ENCODE data around the gene UNC79. TPM values are rescaled to one million over a fixed set of nuclear protein-coding genes. Genes with fewer than 3 reads are reported as not detected.

Gene UNC79
- total and polyA plus RNA-seq, 11 donors, result 0.04 to 0.58 (median 0.42) TPM

DNA sequence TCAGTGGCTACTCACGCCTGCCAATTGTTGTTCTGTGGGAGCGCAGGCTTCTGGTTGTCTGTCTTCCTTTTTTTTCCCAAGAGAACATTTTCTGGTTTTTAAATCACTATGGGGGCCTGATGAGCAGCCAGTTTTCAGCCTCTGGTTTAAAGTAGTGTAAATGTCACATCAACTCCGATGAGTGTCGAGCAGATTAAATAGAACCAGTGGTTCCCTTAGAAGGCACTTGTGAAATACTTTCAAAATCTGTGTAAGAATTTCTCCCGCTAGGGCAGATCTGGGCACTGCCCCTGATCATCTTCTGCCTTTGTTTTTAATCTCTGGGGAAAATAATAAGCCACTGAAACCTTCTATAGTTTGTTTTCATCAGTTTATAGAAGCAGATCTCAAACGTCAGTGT lies 227.1 kb downstream of the UNC79 start:
- peaks cover 0 to 4% (median 0%) of the 10 kb centered on the region in 9 donors for H3K27me3 ChIP-seq
- no peaks in the 10 kb centered on the region for H3K36me3 ChIP-seq
- no peak for ATAC-seq
- no peaks in the 10 kb centered on the region for H3K9me3 ChIP-seq
- H3K4me1 ChIP-seq, result peaks cover 0 to 5% (median 0%) of the 10 kb centered on the region in 12 donors
- DNase-seq, result no peak
- no peak overlapping the region for H3K27ac ChIP-seq
- WGBS, 4 donors, result 57 to 67% (median 58%) methylated on average over 6 of the region's 6 CpGs
- no peak overlapping the region for H3K4me3 ChIP-seq
- intact Hi-C loops (cut with DNase I), result loop anchor here in 8 of 10 donors (2.0 to 10.0 kb wide), 5 partner anchors 131 to 347 kb away; partner anchors contain the start of genes PRIMA1 (in 2 of the 8) and CCDC197 (in 1 of the 8)
- TF ChIP-seq POLR2A (IDR thresholded peaks at IDR 0.05), result no peak
- TF ChIP-seq, protein P1, sequence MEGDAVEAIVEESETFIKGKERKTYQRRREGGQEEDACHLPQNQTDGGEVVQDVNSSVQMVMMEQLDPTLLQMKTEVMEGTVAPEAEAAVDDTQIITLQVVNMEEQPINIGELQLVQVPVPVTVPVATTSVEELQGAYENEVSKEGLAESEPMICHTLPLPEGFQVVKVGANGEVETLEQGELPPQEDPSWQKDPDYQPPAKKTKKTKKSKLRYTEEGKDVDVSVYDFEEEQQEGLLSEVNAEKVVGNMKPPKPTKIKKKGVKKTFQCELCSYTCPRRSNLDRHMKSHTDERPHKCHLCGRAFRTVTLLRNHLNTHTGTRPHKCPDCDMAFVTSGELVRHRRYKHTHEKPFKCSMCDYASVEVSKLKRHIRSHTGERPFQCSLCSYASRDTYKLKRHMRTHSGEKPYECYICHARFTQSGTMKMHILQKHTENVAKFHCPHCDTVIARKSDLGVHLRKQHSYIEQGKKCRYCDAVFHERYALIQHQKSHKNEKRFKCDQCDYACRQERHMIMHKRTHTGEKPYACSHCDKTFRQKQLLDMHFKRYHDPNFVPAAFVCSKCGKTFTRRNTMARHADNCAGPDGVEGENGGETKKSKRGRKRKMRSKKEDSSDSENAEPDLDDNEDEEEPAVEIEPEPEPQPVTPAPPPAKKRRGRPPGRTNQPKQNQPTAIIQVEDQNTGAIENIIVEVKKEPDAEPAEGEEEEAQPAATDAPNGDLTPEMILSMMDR (IDR thresholded peaks at IDR 0.05), result no peak

GRCh38 chr14:93663317-93663716 lies 232.6 kb downstream of the UNC79 start:
- no peak overlapping the region for H3K4me3 ChIP-seq
- intact Hi-C loops (cut with DNase I), result loop anchor here in 1 of 10 donors (10.0 kb wide), 1 partner anchor 121 kb away; the partner anchor contains the start of gene PRIMA1
- no peak for TF ChIP-seq POLR2A (IDR thresholded peaks at IDR 0.05)
- TF ChIP-seq, protein P1 (IDR thresholded peaks at IDR 0.05), result no peak
- no peak for DNase-seq
- H3K9me3 ChIP-seq, result peaks cover 0 to 34% (median 22%) of the 10 kb centered on the region in 12 donors
- H3K36me3 ChIP-seq, result no peaks in the 10 kb centered on the region
- no peaks in the 10 kb centered on the region for H3K27me3 ChIP-seq
- no peaks in the 10 kb centered on the region for H3K4me1 ChIP-seq
- H3K27ac ChIP-seq, result no peak overlapping the region
- ATAC-seq, result no peak

DNA sequence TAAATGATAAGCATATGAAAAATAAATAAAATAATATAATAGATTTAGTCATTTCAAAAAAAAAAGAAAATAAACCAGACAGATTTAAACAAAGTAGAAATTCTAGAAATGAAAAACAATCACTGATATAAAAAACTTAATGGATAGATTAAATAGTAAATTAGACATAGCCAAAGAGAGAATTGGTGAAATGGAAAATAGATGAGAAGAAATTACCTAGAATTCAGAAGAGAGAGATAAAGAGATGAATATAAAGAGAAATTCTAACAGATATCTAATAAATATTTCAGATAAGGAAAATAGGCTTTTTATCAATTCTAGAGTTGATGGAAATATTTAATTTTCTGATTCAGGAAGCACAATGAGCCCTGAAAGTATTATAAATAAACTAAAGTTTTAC lies 234.4 kb downstream of the UNC79 start:
- H3K27me3 ChIP-seq, result no peaks in the 10 kb centered on the region
- H3K27ac ChIP-seq, result no peak overlapping the region
- TF ChIP-seq, protein P1 (IDR thresholded peaks at IDR 0.05), result no peak
- no peak for TF ChIP-seq POLR2A (IDR thresholded peaks at IDR 0.05)
- H3K4me1 ChIP-seq, result no peaks in the 10 kb centered on the region
- intact Hi-C loops (cut with DNase I), result loop anchor here in 1 of 10 donors (10.0 kb wide), 1 partner anchor 120 kb away; the partner anchor contains the start of gene PRIMA1
- H3K9me3 ChIP-seq, result peaks cover 0 to 34% (median 22%) of the 10 kb centered on the region in 12 donors
- ATAC-seq (no peak), DNase-seq (no peak)
- no peaks in the 10 kb centered on the region for H3K36me3 ChIP-seq
- no peak overlapping the region for H3K4me3 ChIP-seq

- intact Hi-C loops (cut with DNase I), result loop anchor here in 1 of 10 donors (10.0 kb wide), 1 partner anchor 115 kb away; the partner anchor contains the start of gene PRIMA1
- no peak for TF ChIP-seq POLR2A (IDR thresholded peaks at IDR 0.05)
- TF ChIP-seq, protein P1 (IDR thresholded peaks at IDR 0.05), result no peak
These were observed 238.9 kb downstream of the UNC79 start for GRCh38 chr14:93669632-93670031.

More at GRCh38 chr14:93669632-93670031, 238.9 kb downstream of the UNC79 start:
- DNase-seq (no peak), ATAC-seq (no peak)
- peaks cover 0 to 27% (median 15%) of the 10 kb centered on the region in 12 donors for H3K9me3 ChIP-seq
- H3K4me3 ChIP-seq, result no peak overlapping the region
- 83 to 90% (median 86%) methylated on average over 4 of the region's 4 CpGs for WGBS, 4 donors
- no peaks in the 10 kb centered on the region for H3K4me1 ChIP-seq
- H3K27ac ChIP-seq, result no peak overlapping the region
- no peaks in the 10 kb centered on the region for H3K36me3 ChIP-seq
- no peaks in the 10 kb centered on the region for H3K27me3 ChIP-seq

Data from heart left ventricle (tissue), 16 donors.